ENCODE data around the gene INPP4A. TPM values are rescaled to one million over a fixed set of nuclear protein-coding genes. Genes with fewer than 3 reads are reported as not detected.

The INPP4A gene
- total and polyA plus RNA-seq, 10 of the 15 experiments (the other 5 are each of a cell fraction or from before 2014, with no cell fraction given) = 4.7 to 62.3 (median 36.9) TPM

DNA sequence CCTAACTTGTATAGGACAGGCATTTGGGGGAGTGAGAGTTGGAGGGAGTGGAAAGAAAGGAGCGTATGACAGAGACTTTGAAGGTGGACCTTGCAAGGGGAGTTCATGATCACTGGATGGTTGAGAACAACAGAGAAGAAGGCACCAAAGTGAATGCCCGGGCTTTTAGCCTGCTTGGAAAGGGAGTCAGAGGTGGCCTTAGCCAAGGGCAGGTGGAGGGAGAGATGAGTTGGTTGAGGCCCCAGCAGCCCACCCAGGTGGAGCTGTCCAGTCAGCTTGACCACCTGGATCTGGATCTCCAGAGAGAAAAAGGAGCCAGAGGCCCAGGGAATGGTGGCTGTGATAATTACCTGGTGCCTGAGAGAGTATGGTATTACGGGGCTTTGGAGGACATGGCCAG lies 90.1 kb downstream of the INPP4A start (continued):
- TF ChIP-seq SMAD1 (IDR thresholded peaks at IDR 0.05; ENCODE audit: low read depth, partially characterized antibody) (no peak), MYB (IDR thresholded peaks at IDR 0.05; ENCODE audit: borderline replicate concordance, low read depth, low read length) (no peak), RCOR1 (conservative IDR thresholded peaks at IDR 0.05; ENCODE audit: low read depth, low read length) (no peak), TARDBP (IDR thresholded peaks at IDR 0.05; ENCODE audit: borderline replicate concordance) (no peak), TCF3 (IDR thresholded peaks at IDR 0.05; ENCODE audit: borderline replicate concordance, insufficient read depth, low read depth, low read length) (no peak)

DNA sequence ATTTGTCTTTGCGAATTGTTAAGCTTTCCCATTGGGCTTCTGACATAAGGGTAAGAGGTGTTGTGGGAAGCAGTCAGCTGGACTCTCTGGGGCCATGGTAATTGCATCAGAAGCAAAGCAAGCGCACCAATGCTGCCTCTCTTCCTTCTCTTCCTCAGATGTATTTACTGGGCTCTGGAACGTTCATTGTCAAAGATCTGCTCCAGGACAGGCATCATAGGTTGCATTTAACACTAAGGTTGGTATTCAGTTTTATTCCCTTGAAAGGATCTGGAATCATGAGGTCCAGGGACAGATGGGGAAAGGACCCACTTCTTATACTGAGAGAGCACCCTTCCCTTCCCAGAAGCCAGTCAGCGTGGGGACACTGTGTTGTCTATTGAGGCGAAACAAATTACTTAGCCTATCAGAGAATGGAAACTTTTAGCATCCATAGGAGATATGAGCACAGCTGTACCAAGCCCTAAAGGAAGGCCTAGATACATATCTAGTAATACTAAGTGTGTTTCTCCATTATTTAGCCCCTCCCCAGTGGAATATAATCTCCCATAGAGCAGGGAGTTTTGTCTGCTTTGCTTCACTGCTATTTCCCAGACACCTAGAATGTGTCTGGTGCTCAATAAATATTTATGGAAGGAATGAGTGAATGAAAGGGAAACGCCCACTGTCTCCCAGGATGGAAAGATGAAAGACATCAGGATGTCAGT lies 91.5 kb downstream of the INPP4A start:
- H3K27ac ChIP-seq (ENCODE audit: control insufficient read depth, insufficient read depth) = no peak overlapping the region
- no peak for ATAC-seq
- H4K20me1 ChIP-seq (ENCODE audit: control insufficient read depth, insufficient read depth) = no peaks in the 10 kb centered on the region
- ChIA-PET RAD21 (ENCODE audit: unreplicated experiment) (no interaction called here), CTCF (no interaction called here), SMC1A (ENCODE audit: uncharacterized antibody, unreplicated experiment) (no interaction called here), POLR2A (interaction anchor here (1.3 kb wide), 1 partner anchor 9 kb away, joined by 3 read pairs; no protein-coding TSS in a partner anchor)
- in situ Hi-C loops (cut with MboI) (no loop called here), intact Hi-C loops (cut with micrococcal nuclease; ENCODE audit: unreplicated experiment) (no loop called here)
- H3K79me2 ChIP-seq (ENCODE audit: control insufficient read depth, insufficient read depth, low read length) = no peaks in the 10 kb centered on the region
- peaks cover 25 to 34% of the 10 kb centered on the region in 2 experiments for H3K36me3 ChIP-seq (ENCODE audit: control insufficient read depth in 2 of 2, insufficient read depth in 2 of 2, low read length in 1 of 2)
- H3K9ac ChIP-seq (ENCODE audit: control insufficient read depth, insufficient read depth, low read length) = no peak overlapping the region
- WGBS (ENCODE audit: insufficient coverage, insufficient replicate concordance, low lambda C conversion rate, missing lambda C conversion rate) = 96% methylated on average over 6 of the region's 6 CpGs
- no peak overlapping the region for H3K4me2 ChIP-seq (ENCODE audit: control insufficient read depth, insufficient read depth)
- FAIRE-seq = no peak
- no peak overlapping the region for H2AFZ ChIP-seq (ENCODE audit: control insufficient read depth, low read depth, low read length)
- DNase-seq (ENCODE audit: low read depth, low spot score) = no peak
- no peaks in the 10 kb centered on the region for H3K9me3 ChIP-seq (replicated peaks; ENCODE audit: control insufficient read depth, insufficient read depth, low read length)
- no peak overlapping the region for H3K4me3 ChIP-seq
- no peaks in the 10 kb centered on the region for H3K27me3 ChIP-seq (replicated peaks in 1 of 2; ENCODE audit: control insufficient read depth in 2 of 2, insufficient read depth in 2 of 2, low read length in 1 of 2)
- BruUV-seq (replicated peaks) = no TSS peak
- H3K4me1 ChIP-seq (ENCODE audit: control insufficient read depth, insufficient read depth, low read length) = no peaks in the 10 kb centered on the region
- TF ChIP-seq, protein P1, sequence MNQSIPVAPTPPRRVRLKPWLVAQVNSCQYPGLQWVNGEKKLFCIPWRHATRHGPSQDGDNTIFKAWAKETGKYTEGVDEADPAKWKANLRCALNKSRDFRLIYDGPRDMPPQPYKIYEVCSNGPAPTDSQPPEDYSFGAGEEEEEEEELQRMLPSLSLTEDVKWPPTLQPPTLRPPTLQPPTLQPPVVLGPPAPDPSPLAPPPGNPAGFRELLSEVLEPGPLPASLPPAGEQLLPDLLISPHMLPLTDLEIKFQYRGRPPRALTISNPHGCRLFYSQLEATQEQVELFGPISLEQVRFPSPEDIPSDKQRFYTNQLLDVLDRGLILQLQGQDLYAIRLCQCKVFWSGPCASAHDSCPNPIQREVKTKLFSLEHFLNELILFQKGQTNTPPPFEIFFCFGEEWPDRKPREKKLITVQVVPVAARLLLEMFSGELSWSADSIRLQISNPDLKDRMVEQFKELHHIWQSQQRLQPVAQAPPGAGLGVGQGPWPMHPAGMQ (IDR thresholded peaks at IDR 0.05; ENCODE audit: borderline replicate concordance) = no peak
- no peak for TF ChIP-seq JUNB (IDR thresholded peaks at IDR 0.05)
- TF ChIP-seq NFXL1 (IDR thresholded peaks at IDR 0.05; ENCODE audit: borderline replicate concordance) = no peak
- TF ChIP-seq NR2C1 (IDR thresholded peaks at IDR 0.05) = no peak
- TF ChIP-seq KAT2A (conservative IDR thresholded peaks at IDR 0.05; ENCODE audit: control insufficient read depth, low read depth, low read length) = no peak
- TF ChIP-seq CHD2 (IDR thresholded peaks at IDR 0.05; ENCODE audit: borderline replicate concordance, low read depth, low read length) = no peak
- TF ChIP-seq KLF5 (IDR thresholded peaks at IDR 0.05; ENCODE audit: partially characterized antibody) = no peak
- no peak for TF ChIP-seq FOS (IDR thresholded peaks at IDR 0.05; ENCODE audit: borderline replicate concordance, extremely low read depth, insufficient read length)
- no peak for TF ChIP-seq MYC (IDR thresholded peaks at IDR 0.05; ENCODE audit: insufficient read depth, insufficient read length, insufficient replicate concordance, low read length, severe bottlenecking)
- TF ChIP-seq, protein P2, sequence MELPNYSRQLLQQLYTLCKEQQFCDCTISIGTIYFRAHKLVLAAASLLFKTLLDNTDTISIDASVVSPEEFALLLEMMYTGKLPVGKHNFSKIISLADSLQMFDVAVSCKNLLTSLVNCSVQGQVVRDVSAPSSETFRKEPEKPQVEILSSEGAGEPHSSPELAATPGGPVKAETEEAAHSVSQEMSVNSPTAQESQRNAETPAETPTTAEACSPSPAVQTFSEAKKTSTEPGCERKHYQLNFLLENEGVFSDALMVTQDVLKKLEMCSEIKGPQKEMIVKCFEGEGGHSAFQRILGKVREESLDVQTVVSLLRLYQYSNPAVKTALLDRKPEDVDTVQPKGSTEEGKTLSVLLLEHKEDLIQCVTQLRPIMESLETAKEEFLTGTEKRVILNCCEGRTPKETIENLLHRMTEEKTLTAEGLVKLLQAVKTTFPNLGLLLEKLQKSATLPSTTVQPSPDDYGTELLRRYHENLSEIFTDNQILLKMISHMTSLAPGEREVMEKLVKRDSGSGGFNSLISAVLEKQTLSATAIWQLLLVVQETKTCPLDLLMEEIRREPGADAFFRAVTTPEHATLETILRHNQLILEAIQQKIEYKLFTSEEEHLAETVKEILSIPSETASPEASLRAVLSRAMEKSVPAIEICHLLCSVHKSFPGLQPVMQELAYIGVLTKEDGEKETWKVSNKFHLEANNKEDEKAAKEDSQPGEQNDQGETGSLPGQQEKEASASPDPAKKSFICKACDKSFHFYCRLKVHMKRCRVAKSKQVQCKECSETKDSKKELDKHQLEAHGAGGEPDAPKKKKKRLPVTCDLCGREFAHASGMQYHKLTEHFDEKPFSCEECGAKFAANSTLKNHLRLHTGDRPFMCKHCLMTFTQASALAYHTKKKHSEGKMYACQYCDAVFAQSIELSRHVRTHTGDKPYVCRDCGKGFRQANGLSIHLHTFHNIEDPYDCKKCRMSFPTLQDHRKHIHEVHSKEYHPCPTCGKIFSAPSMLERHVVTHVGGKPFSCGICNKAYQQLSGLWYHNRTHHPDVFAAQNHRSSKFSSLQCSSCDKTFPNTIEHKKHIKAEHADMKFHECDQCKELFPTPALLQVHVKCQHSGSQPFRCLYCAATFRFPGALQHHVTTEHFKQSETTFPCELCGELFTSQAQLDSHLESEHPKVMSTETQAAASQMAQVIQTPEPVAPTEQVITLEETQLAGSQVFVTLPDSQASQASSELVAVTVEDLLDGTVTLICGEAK (IDR thresholded peaks at IDR 0.05; ENCODE audit: borderline replicate concordance) = no peak
- no peak for TF ChIP-seq BCL11A (IDR thresholded peaks at IDR 0.05; ENCODE audit: low read depth, low read length)
- no peak for TF ChIP-seq TAF1 (IDR thresholded peaks at IDR 0.05; ENCODE audit: borderline replicate concordance, low read depth, low read length)
- TF ChIP-seq, protein P3, sequence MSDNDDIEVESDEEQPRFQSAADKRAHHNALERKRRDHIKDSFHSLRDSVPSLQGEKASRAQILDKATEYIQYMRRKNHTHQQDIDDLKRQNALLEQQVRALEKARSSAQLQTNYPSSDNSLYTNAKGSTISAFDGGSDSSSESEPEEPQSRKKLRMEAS (IDR thresholded peaks at IDR 0.05; ENCODE audit: low read depth, low read length) = no peak

Data from GM12878 (cell line).